ENCODE measurements around the gene AP1G2. TPM values are rescaled to one million over a fixed set of nuclear protein-coding genes. Genes with fewer than 3 reads are reported as not detected.

Gene AP1G2
- total RNA-seq, 1 experiment from 2014 or later = 160 TPM

DNA sequence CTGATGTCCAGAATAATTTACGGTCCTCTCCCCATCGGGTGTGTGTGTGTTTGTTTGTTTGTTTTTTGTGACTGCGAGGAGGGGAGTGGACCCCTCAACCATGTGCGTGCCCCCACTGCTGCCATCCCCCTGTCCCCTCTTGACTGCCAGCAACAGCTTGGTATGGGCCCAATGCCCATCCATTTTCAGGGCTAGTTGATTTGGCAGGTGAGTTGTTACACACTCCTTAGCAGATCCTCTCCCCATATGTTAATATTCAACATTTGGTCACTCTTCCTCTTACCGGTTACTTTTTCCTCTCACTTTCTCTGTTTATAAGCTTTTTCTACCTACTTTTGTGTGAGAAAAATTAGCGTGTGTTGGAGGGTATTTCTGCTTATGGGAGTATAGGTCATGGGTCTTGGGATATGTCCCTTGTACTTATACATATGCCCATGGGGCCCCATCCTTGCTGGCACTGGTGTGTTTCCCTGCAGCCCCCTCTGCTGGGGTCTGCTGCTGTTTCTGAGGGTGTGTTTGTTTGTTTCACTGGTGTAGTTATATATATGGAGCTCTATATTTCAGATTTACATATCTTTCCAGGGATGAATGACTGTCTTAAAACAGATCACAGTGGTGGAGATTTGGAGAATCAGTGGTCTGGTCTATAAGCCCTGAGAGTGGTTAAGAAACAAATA is 49.8 kb downstream of the AP1G2 start:
- H3K27ac Mint-ChIP-seq (ENCODE audit: unreplicated experiment) = no peak overlapping the region
- Histone ChIP-seq H3K36me3 (ENCODE audit: control insufficient read depth, insufficient read depth, low read length) (no peaks in the 10 kb centered on the region), H3K27me3 (replicated peaks; ENCODE audit: control insufficient read depth, insufficient read depth, low read length) (no peaks in the 10 kb centered on the region), H3K4me3 (ENCODE audit: low read depth, low read length) (no peak overlapping the region), H3K4me1 (no peaks in the 10 kb centered on the region), H3K9me3 (no peaks in the 10 kb centered on the region)
- DNase-seq = no peak
- H3K9me3 Mint-ChIP-seq (ENCODE audit: unreplicated experiment) = no peaks in the 10 kb centered on the region
- CTCF ChIA-PET = no interaction called here
- intact Hi-C loops (cut with micrococcal nuclease; ENCODE audit: unreplicated experiment) = no loop called here
- no peak for TF ChIP-seq CTCF (IDR thresholded peaks at IDR 0.05; ENCODE audit: insufficient read depth in 1 of 2, low read depth in 1 of 2, low read length in 1 of 2, severe bottlenecking in 1 of 2, unreplicated experiment in 1 of 2)
- no peaks in the 10 kb centered on the region for H3K4me1 Mint-ChIP-seq (ENCODE audit: low read depth, unreplicated experiment)
- H3K27me3 Mint-ChIP-seq (ENCODE audit: insufficient read depth, unreplicated experiment) = no peaks in the 10 kb centered on the region
- no peaks in the 10 kb centered on the region for H3K36me3 Mint-ChIP-seq (ENCODE audit: insufficient read depth, unreplicated experiment)
- POLR2A ChIA-PET = no interaction called here
- H3K4me3 Mint-ChIP-seq (ENCODE audit: unreplicated experiment) = no peak overlapping the region
- BruUV-seq (replicated peaks) = no TSS peak

DNA sequence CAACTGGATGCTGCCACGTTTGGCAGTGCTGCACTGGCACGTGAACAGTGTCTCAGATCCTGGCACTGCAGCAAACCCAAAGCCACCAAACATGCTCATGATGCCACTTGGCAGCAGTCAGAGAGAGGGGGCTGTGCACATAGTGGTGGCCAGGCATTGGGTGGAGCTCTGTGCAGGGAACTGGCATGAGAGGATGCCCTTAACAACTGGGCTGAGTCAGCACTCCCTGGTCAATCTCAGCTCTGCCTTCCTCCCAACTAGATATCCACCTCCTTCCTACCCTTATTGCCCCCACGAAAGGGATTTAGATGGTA is 53.0 kb downstream of the AP1G2 start:
- intact Hi-C loops (cut with micrococcal nuclease; ENCODE audit: unreplicated experiment) = no loop called here
- no peaks in the 10 kb centered on the region for H3K9me3 Mint-ChIP-seq (ENCODE audit: unreplicated experiment)
- CTCF ChIA-PET = no interaction called here
- POLR2A ChIA-PET = no interaction called here
- no peak for TF ChIP-seq CTCF (IDR thresholded peaks at IDR 0.05; ENCODE audit: insufficient read depth in 1 of 2, low read depth in 1 of 2, low read length in 1 of 2, severe bottlenecking in 1 of 2, unreplicated experiment in 1 of 2)
- DNase-seq = no peak
- no peaks in the 10 kb centered on the region for H3K36me3 ChIP-seq (ENCODE audit: control insufficient read depth, insufficient read depth, low read length)
- H3K4me3 ChIP-seq (ENCODE audit: low read depth, low read length) = no peak overlapping the region
- H3K4me1 ChIP-seq = no peaks in the 10 kb centered on the region
- H3K27me3 Mint-ChIP-seq (ENCODE audit: insufficient read depth, unreplicated experiment) = no peaks in the 10 kb centered on the region
- no peak overlapping the region for H3K27ac Mint-ChIP-seq (ENCODE audit: unreplicated experiment)
- no peaks in the 10 kb centered on the region for H3K27me3 ChIP-seq (replicated peaks; ENCODE audit: control insufficient read depth, insufficient read depth, low read length)
- BruUV-seq (replicated peaks) = no TSS peak
- no peaks in the 10 kb centered on the region for H3K36me3 Mint-ChIP-seq (ENCODE audit: insufficient read depth, unreplicated experiment)
- H3K9me3 ChIP-seq = no peaks in the 10 kb centered on the region
- H3K4me3 Mint-ChIP-seq (ENCODE audit: unreplicated experiment) = no peak overlapping the region
- H3K4me1 Mint-ChIP-seq (ENCODE audit: low read depth, unreplicated experiment) = no peaks in the 10 kb centered on the region

- ChIA-PET CTCF (no interaction called here), POLR2A (no interaction called here)
- no peaks in the 10 kb centered on the region for H3K4me1 ChIP-seq
- Mint-ChIP-seq H3K4me1 (ENCODE audit: low read depth, unreplicated experiment) (no peaks in the 10 kb centered on the region), H3K27me3 (ENCODE audit: insufficient read depth, unreplicated experiment) (no peaks in the 10 kb centered on the region), H3K27ac (ENCODE audit: unreplicated experiment) (no peak overlapping the region), H3K4me3 (ENCODE audit: unreplicated experiment) (no peak overlapping the region), H3K36me3 (ENCODE audit: insufficient read depth, unreplicated experiment) (no peaks in the 10 kb centered on the region), H3K9me3 (ENCODE audit: unreplicated experiment) (no peaks in the 10 kb centered on the region)
- H3K9me3 ChIP-seq = no peaks in the 10 kb centered on the region
- H3K36me3 ChIP-seq (ENCODE audit: control insufficient read depth, insufficient read depth, low read length) = no peaks in the 10 kb centered on the region
- H3K4me3 ChIP-seq (ENCODE audit: low read depth, low read length) = no peak overlapping the region
- no peak for TF ChIP-seq CTCF (IDR thresholded peaks at IDR 0.05; ENCODE audit: insufficient read depth in 1 of 2, low read depth in 1 of 2, low read length in 1 of 2, severe bottlenecking in 1 of 2, unreplicated experiment in 1 of 2)
- H3K27me3 ChIP-seq (replicated peaks; ENCODE audit: control insufficient read depth, insufficient read depth, low read length) = no peaks in the 10 kb centered on the region
- intact Hi-C loops (cut with micrococcal nuclease; ENCODE audit: unreplicated experiment) = no loop called here
- no peak for DNase-seq
- BruUV-seq (replicated peaks) = no TSS peak
Observed at GRCh38 chr14:23513818-23514643, 53.6 kb downstream of the AP1G2 start.

Data from Caco-2 (cell line).